GM18867 (cell line): ENCODE data around the gene OR4C15.

Source experiments
- ATAC-seq: cut with Tn5 transposase; IDR thresholded peaks from one replicate; pipeline ENCODE4 v1.9.1; 2021; ENCODE audit warnings: mild to moderate bottlenecking, moderate library complexity; ENCODE audit not compliant: unreplicated experiment

OR4C15 gene

DNA sequence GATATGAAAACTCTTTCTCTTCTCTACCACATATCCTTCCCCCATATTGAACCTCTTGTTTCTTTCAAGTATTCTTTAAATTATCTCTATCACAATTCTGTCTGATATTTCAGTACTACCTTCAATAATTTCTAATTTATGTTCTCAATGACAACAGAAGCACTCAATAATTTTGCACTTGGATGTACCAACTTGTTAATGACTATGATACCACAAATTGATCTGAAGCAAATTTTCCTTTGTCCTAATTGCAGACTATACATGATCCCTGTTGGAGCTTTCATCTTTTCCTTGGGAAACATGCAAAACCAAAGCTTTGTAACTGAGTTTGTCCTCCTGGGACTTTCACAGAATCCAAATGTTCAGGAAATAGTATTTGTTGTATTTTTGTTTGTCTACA is at the start of gene OR4C15:
TSS of gene OR4C15 (plus strand) at position 301 of the 400 bp plus-strand sequence. CDS start at position 301, 0 bp downstream.
- no peak for ATAC-seq

- no peak for ATAC-seq
Measured at GRCh38 chr11:55571828-55572227, 17.6 kb downstream of the OR4C15 start, which contains the start of gene OR4C16. TSS of gene OR4C16 (plus strand) at chr11:55572128. CDS start at chr11:55572128, 0 bp downstream.

DNA sequence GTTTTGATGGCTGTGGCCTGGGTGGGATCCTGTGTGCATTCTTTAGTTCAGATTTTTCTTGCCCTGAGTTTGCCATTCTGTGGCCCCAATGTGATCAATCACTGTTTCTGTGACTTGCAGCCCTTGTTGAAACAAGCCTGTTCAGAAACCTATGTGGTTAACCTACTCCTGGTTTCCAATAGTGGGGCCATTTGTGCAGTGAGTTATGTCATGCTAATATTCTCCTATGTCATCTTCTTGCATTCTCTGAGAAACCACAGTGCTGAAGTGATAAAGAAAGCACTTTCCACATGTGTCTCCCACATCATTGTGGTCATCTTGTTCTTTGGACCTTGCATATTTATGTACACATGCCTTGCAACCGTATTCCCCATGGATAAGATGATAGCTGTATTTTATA is 18.3 kb downstream of the OR4C15 start:
- peak; percentile 100 for ATAC-seq
